A549 (cell line): ENCODE results near the gene LENG1. TPM values are rescaled to one million over a fixed set of nuclear protein-coding genes. Genes with fewer than 3 reads are reported as not detected.

Experiments
- ATAC-seq, 2 experiments: fragments of 200-7000 bp in 1 of 2; fragments of >200 bp in 1 of 2; cut with Nextera tagmentation in 1 of 2; cut with Tn5 transposase in 1 of 2; 3 replicates each; pipeline versions ENCODE4 v1.8.0 to v1.9.1; 2018 to 2020; ENCODE audit warnings: mild to moderate bottlenecking in 1 of 2, moderate library complexity in 1 of 2
- CTCF ChIA-PET: fragments of 300-600 bp; sonication (Branson Sonifier 250); formaldehyde crosslinking; extraction: SDS; loops from one replicate; lab custom pipeline; 2021; ENCODE audit warnings: antibody characterized with exemption, inconsistent platforms; lab: Yijun Ruan, JAX
- POLR2A ChIA-PET: fragments of 350-600 bp; formaldehyde crosslinking; extraction: SDS; loops from one replicate; lab custom pipeline; 2021; ENCODE audit warnings: antibody characterized with exemption, inconsistent platforms; lab: Yijun Ruan, JAX
- DNase-seq, 2 experiments: peaks; one replicate each; pipeline versions ENCODE4 v3.0.0 to v3.0.0-alpha.2; 2011 to 2016; ENCODE audit warnings: low read depth in 1 of 2, low spot score in 1 of 2
- FAIRE-seq: peaks from 2 replicates; lab custom pipeline; 2011; peaks lifted over from hg19 to GRCh38; lab: Jason Lieb, UNC
- H3K27ac ChIP-seq, 2 experiments: fragments of >200 bp; sonication (Bioruptor Twin); formaldehyde crosslinking; 3 replicates each; pipeline ENCODE4 v1.5.1; 2016 to 2017
- H3K4me1 ChIP-seq: fragments of >200 bp; sonication (Bioruptor Twin); formaldehyde crosslinking; 3 replicates; pipeline ENCODE4 v1.6.1; 2016
- H3K4me2 ChIP-seq: fragments of >200 bp; sonication (Bioruptor Twin); formaldehyde crosslinking; 3 replicates; pipeline ENCODE4 v1.6.1; 2016
- H3K4me3 ChIP-seq: fragments of >200 bp; sonication (Bioruptor Twin); formaldehyde crosslinking; 3 replicates; pipeline ENCODE4 v1.5.1; 2016
- H3K9me3 ChIP-seq: fragments of >200 bp; sonication (Bioruptor Twin); formaldehyde crosslinking; 3 replicates; pipeline ENCODE4 v1.6.1; 2016
- BCL3 ChIP-seq: fragments of >200 bp; sonication (Bioruptor Twin); formaldehyde crosslinking; IDR thresholded peaks from 3 replicates; pipeline ENCODE4 v1.6.1; 2016
- CBX8 ChIP-seq: fragments of 200-600 bp; sonication (generic); IDR thresholded peaks from 2 replicates; pipeline ENCODE4 v1.6.1; 2016
- CHD2 ChIP-seq: fragments of 150-350 bp; IDR thresholded peaks from 2 replicates; pipeline ENCODE4 v1.6.1; 2014; ENCODE audit warnings: low read length; ENCODE audit not compliant: partially characterized antibody
- CHD4 ChIP-seq: fragments of 200-600 bp; sonication (generic); IDR thresholded peaks from 2 replicates; pipeline ENCODE4 v1.6.1; 2016; ENCODE audit warnings: antibody characterized with exemption, mild to moderate bottlenecking, borderline replicate concordance
- CTCF ChIP-seq: fragments of >200 bp; sonication (Bioruptor Twin); formaldehyde crosslinking; IDR thresholded peaks from 3 replicates; pipeline ENCODE4 v1.5.1; 2016
- EP300 ChIP-seq, 2 experiments: fragments of >200 bp; sonication (Bioruptor Twin); formaldehyde crosslinking; IDR thresholded peaks; 2 replicates in 1 of 2; 3 replicates in 1 of 2; pipeline ENCODE4 v1.6.1; 2016 to 2017
- FOSB ChIP-seq: fragments of 250-450 bp; sonication (Bioruptor Pico); IDR thresholded peaks from 2 replicates; pipeline ENCODE4 v1.5.0; 2020; ENCODE audit warnings: mild to moderate bottlenecking, moderate library complexity
- GATA3 ChIP-seq: IDR thresholded peaks from 2 replicates; pipeline ENCODE4 v1.6.1; 2012; ENCODE audit warnings: borderline replicate concordance
- HES2 ChIP-seq: fragments of >200 bp; sonication (Bioruptor Twin); formaldehyde crosslinking; IDR thresholded peaks from 2 replicates; pipeline ENCODE4 v1.6.1; 2016
- HEYL ChIP-seq: fragments of 250-450 bp; sonication (Bioruptor Pico); IDR thresholded peaks from 2 replicates; pipeline ENCODE4 v1.8.0; 2021; ENCODE audit warnings: mild to moderate bottlenecking, moderate library complexity
- HOXA7 ChIP-seq: fragments of 250-450 bp; sonication (Bioruptor Pico); IDR thresholded peaks from 2 replicates; pipeline ENCODE4 v1.5.0; 2020; ENCODE audit warnings: mild to moderate bottlenecking, moderate library complexity
- HOXB13 ChIP-seq: fragments of 250-450 bp; sonication (Bioruptor Pico); IDR thresholded peaks from 2 replicates; pipeline ENCODE4 v1.5.0; 2020; ENCODE audit warnings: low read depth, mild to moderate bottlenecking, moderate library complexity
- JUN ChIP-seq, 2 experiments: fragments of >200 bp; sonication (Bioruptor Twin); formaldehyde crosslinking; IDR thresholded peaks; 2 replicates in 1 of 2; 3 replicates in 1 of 2; pipeline ENCODE4 v1.6.1; 2016 to 2017
- KDM1A ChIP-seq: fragments of 200-600 bp; sonication (generic); IDR thresholded peaks from 2 replicates; pipeline ENCODE4 v1.6.1; 2016; ENCODE audit warnings: low read depth, mild to moderate bottlenecking
- KDM5A ChIP-seq: fragments of 200-600 bp; sonication (generic); IDR thresholded peaks from 2 replicates; pipeline ENCODE4 v1.6.1; 2016; ENCODE audit warnings: antibody characterized with exemption, mild to moderate bottlenecking
- MAX ChIP-seq: IDR thresholded peaks from 2 replicates; pipeline ENCODE4 v1.6.1; 2012
- MYC ChIP-seq: IDR thresholded peaks from 2 replicates; pipeline ENCODE4 v1.6.1; 2012; ENCODE audit warnings: mild to moderate bottlenecking, inconsistent platforms, low read length, improper control_type of control experiment, borderline replicate concordance
- NFE2L2 ChIP-seq: fragments of 150-350 bp; conservative IDR thresholded peaks from 2 replicates; pipeline ENCODE4 v1.6.1; 2014; ENCODE audit warnings: low read length
- NPAS2 ChIP-seq: fragments of 250-450 bp; sonication (Bioruptor Pico); IDR thresholded peaks from 2 replicates; pipeline ENCODE4 v1.8.0; 2022; ENCODE audit warnings: mild to moderate bottlenecking, moderate library complexity, borderline replicate concordance
- NR3C1 ChIP-seq: fragments of >200 bp; sonication (Bioruptor Twin); formaldehyde crosslinking; IDR thresholded peaks from 3 replicates; pipeline ENCODE4 v1.6.1; 2017
- PBX3 ChIP-seq: IDR thresholded peaks from 2 replicates; pipeline ENCODE4 v1.6.1; 2012
- RCOR1 ChIP-seq: fragments of 150-350 bp; IDR thresholded peaks from 2 replicates; pipeline ENCODE4 v1.6.1; 2014; ENCODE audit warnings: antibody characterized with exemption, low read length, low read depth
- RFX5 ChIP-seq: fragments of 450-650 bp; IDR thresholded peaks from 2 replicates; pipeline ENCODE4 v1.7.1; 2014; ENCODE audit warnings: antibody characterized with exemption, mild to moderate bottlenecking, moderate library complexity
- RNF2 ChIP-seq: fragments of 200-600 bp; sonication (generic); IDR thresholded peaks from 2 replicates; pipeline ENCODE4 v1.6.1; 2016; ENCODE audit warnings: low read depth, mild to moderate bottlenecking, antibody characterized with exemption, moderate library complexity, borderline replicate concordance
- TFCP2L1 ChIP-seq: fragments of 250-450 bp; sonication (Bioruptor Pico); IDR thresholded peaks from 2 replicates; pipeline ENCODE4 v1.5.0; 2021; ENCODE audit warnings: mild to moderate bottlenecking
- USF2 ChIP-seq: fragments of 450-650 bp; IDR thresholded peaks from 2 replicates; pipeline ENCODE4 v1.6.1; 2014; ENCODE audit warnings: antibody characterized with exemption
- ZC3H11A ChIP-seq: fragments of 450-650 bp; IDR thresholded peaks from 2 replicates; pipeline ENCODE4 v1.6.1; 2014; ENCODE audit warnings: antibody characterized with exemption, mild to moderate bottlenecking
- ZSCAN20 ChIP-seq: fragments of 250-450 bp; sonication (Bioruptor Pico); IDR thresholded peaks from 2 replicates; pipeline ENCODE4 v1.8.0; 2022; ENCODE audit warnings: mild to moderate bottlenecking, moderate library complexity
- whole genome bisulfite sequencing: methylation state at CpG from one replicate; pipeline ENCODE4 v1.1.6; 2017; ENCODE audit errors: missing lambda C conversion rate; 5-methylcytosine and 5-hydroxymethylcytosine counted together
- polyA plus RNA-seq, 4 experiments: library from polyadenylated mRNA; depleted of rRNA in 3 of 4; stranded (reverse); fragments of >200 nt; fragmentation: RNase III in 1 of 4; extraction: RNeasy Plus Mini Kit Qiagen cat#74134 plus additional on column Dnase treatment in 1 of 4; gene quantifications; 2 replicates in 3 of 4; 3 replicates in 1 of 4; pipeline ENCODE4 v1.2.3, GENCODE V29; 2011 to 2017

The LENG1 gene
- polyA plus RNA-seq, 2 of the 4 experiments (the other 2 are of a cell fraction), result 13.3 to 13.8 TPM

- Histone ChIP-seq H3K9me3 (no peaks in the 10 kb centered on the region), H3K4me1 (peaks cover 13% of the 10 kb centered on the region)
- FAIRE-seq (no peak), ATAC-seq (no peak), DNase-seq (no peak)
- ChIA-PET POLR2A (interaction anchor here (5.0 kb wide), 1 partner anchor 8 kb away, joined by 132 read pairs; the partner anchor contains the start of gene RPS9), CTCF (interaction anchor here (1.2 to 17.2 kb wide), 4 partner anchors 11 to 43 kb away, joined by 3 to 295 read pairs (median 6); partner anchors contain the start of gene TMC4)
- WGBS, result 86% methylated on average over 11 of the region's 11 CpGs
- TF ChIP-seq MYC (no peak), JUN (IDR thresholded peaks at IDR 0.05) (no peak), CHD4 (no peak), MAX (no peak), ZC3H11A (no peak), FOSB (CRISPR knock-in tag) (no peak), HOXA7 (CRISPR knock-in tag) (no peak), RFX5 (no peak), KDM5A (no peak), EP300 (IDR thresholded peaks at IDR 0.05) (no peak), NFE2L2 (no peak), CHD2 (no peak), PBX3 (no peak), CTCF (no peak), HES2 (no peak), RNF2 (no peak), GATA3 (no peak), KDM1A (no peak)
- TF ChIP-seq, all 56 proteins: peak for 0
- Histone ChIP-seq H3K4me3 (no peak overlapping the region), H3K27ac (no peak overlapping the region), H3K4me2 (no peak overlapping the region)
Measured at GRCh38 chr19:54193011-54193410, 33.5 kb upstream of the LENG1 start.

GRCh38 chr19:54191811-54192453, 32.4 kb upstream of the LENG1 start:
- WGBS, result 65% methylated on average over 19 of the region's 19 CpGs
- peak overlapping the region; percentile 80 for H3K4me3 ChIP-seq
- H3K4me1 ChIP-seq, result peaks cover 20% of the 10 kb centered on the region
- peak overlapping the region; percentile 91 to 94 for H3K27ac ChIP-seq
- no peak for ATAC-seq
- no peak for DNase-seq
- TF ChIP-seq RFX5 (no peak), TFCP2L1 (CRISPR knock-in tag) (no peak), GATA3 (no peak), CTCF (no peak), NR3C1 (no peak), HOXB13 (CRISPR knock-in tag) (no peak), NPAS2 (CRISPR knock-in tag) (no peak), BCL3 (no peak), ZC3H11A (no peak), HEYL (no peak), ZSCAN20 (CRISPR knock-in tag) (no peak), CBX8 (no peak), RCOR1 (no peak), USF2 (no peak)
- no peaks in the 10 kb centered on the region for H3K9me3 ChIP-seq
- H3K4me2 ChIP-seq, result peak overlapping the region; percentile 89
- CTCF ChIA-PET, result interaction anchor here (1.2 to 17.2 kb wide), 6 partner anchors 8 to 74 kb away, joined by 3 to 295 read pairs (median 6); partner anchors contain the start of gene TMC4
- POLR2A ChIA-PET, result interaction anchor here (3.3 to 5.0 kb wide), 3 partner anchors 9 to 18 kb away, joined by 33 to 132 read pairs (median 55); partner anchors contain the start of gene RPS9
- no peak for FAIRE-seq
